H1 (cell line): ENCODE data around the gene RNF2. TPM values are rescaled to one million over a fixed set of nuclear protein-coding genes. Genes with fewer than 3 reads are reported as not detected.

Experiments
- BACH1 ChIP-seq: IDR thresholded peaks from 2 replicates; pipeline ENCODE4 v1.6.1; 2012; ENCODE audit warnings: low read length, improper control_type of control experiment
- BRCA1 ChIP-seq: IDR thresholded peaks from 2 replicates; pipeline ENCODE4 v1.6.1; 2012; ENCODE audit warnings: low read depth, low read length, improper control_type of control experiment
- CEBPB ChIP-seq: IDR thresholded peaks from 2 replicates; pipeline ENCODE4 v1.6.1; 2012; ENCODE audit warnings: low read depth, low read length
- CHD7 ChIP-seq: fragments of 300-600 bp; sonication (generic); IDR thresholded peaks from 2 replicates; pipeline ENCODE4 v1.7.1; 2012; ENCODE audit warnings: low read length, moderate library complexity, mild to moderate bottlenecking, inconsistent platforms; ENCODE audit not compliant: insufficient replicate concordance
- GABPA ChIP-seq: IDR thresholded peaks from 2 replicates; pipeline ENCODE4 v1.6.1; 2011; ENCODE audit warnings: mild to moderate bottlenecking, low read length, moderate library complexity, borderline replicate concordance; ENCODE audit not compliant: insufficient read depth
- NRF1 ChIP-seq: IDR thresholded peaks from 2 replicates; pipeline ENCODE4 v1.6.1; 2011; ENCODE audit warnings: mild to moderate bottlenecking, low read depth, low read length, improper control_type of control experiment
- RNF2 ChIP-seq: fragments of 200-900, 300-1000 bp; sonication (generic); IDR thresholded peaks from 2 replicates; pipeline ENCODE4 v1.7.1; 2016; ENCODE audit warnings: borderline replicate concordance, low read depth, mild to moderate bottlenecking, antibody characterized with exemption, low read length; ENCODE audit not compliant: poor library complexity, severe bottlenecking; ENCODE audit errors: missing control alignments
- SIN3A ChIP-seq, 2 experiments: IDR thresholded peaks in 1 of 2; conservative IDR thresholded peaks in 1 of 2; 2 replicates each; pipeline ENCODE4 v1.6.1; 2011 to 2012; ENCODE audit warnings: low read length in 2 of 2, improper control_type of control experiment in 1 of 2, low read depth in 1 of 2, mild to moderate bottlenecking in 1 of 2
- TAF1 ChIP-seq: IDR thresholded peaks from 2 replicates; pipeline ENCODE4 v1.6.1; 2011; ENCODE audit warnings: mild to moderate bottlenecking, low read depth, low read length
- TBP ChIP-seq: IDR thresholded peaks from 2 replicates; pipeline ENCODE4 v1.6.1; 2011; ENCODE audit warnings: low read depth, low read length, improper control_type of control experiment
- ZNF274 ChIP-seq: IDR thresholded peaks from 2 replicates; pipeline ENCODE4 v1.7.0; 2012; ENCODE audit warnings: low read length, borderline replicate concordance; ENCODE audit errors: extremely low read depth
- polyA plus RNA-seq, 7 experiments: library from polyadenylated mRNA; depleted of rRNA in 3 of 7; stranded (reverse) in 5 of 7; unstranded in 2 of 7; fragments of >200 nt in 5 of 7; fragments of 200-250 nt in 2 of 7; gene quantifications; 1 replicate in 5 of 7; 2 replicates in 1 of 7; 4 replicates in 1 of 7; pipeline versions ENCODE4 v1.2.1 to v1.2.3, GENCODE V29; 2011 to 2013; ENCODE audit warnings: missing spikeins in 2 of 7, mixed read lengths in 2 of 7
- total RNA-seq: library from RNA; stranded (reverse); fragmentation: NEBNext Ultra II Directional; extraction: Animal tissue kit (Norgen Biotek cat#: 25700); gene quantifications from 2 replicates; pipeline ENCODE4 v1.2.1, GENCODE V29; 2021

RNF2 gene
- total and polyA plus RNA-seq, 2 of the 8 experiments (the other 6 are each of a cell fraction or from before 2014, with no cell fraction given), result 28.9 to 58.9 TPM

- TF ChIP-seq CHD7 (no peak), BRCA1 (no peak), TAF1 (no peak), BACH1 (no peak), ZNF274 (no peak), SIN3A (conservative IDR thresholded peaks at IDR 0.05 in 1 of 2, IDR thresholded peaks at IDR 0.05 in 1 of 2; ENCODE audit: low read depth in 1 of 2, low read length in 2 of 2) (no peak), GABPA (no peak), NRF1 (no peak), TBP (no peak), CEBPB (no peak), RNF2 (no peak)
These were observed 10.1 kb upstream of the RNF2 start (continued) for GRCh38 chr1:185035258-185035657.
